Endothelial cell of umbilical vein (primary cell): ENCODE results near the gene GOLT1A. TPM values are rescaled to one million over a fixed set of nuclear protein-coding genes. Genes with fewer than 3 reads are reported as not detected.

Source experiments
- BruUV-seq: library from RNA; stranded (reverse); fragments of 400-500 nt; replicated peaks from 2 replicates; lab custom pipeline; 2021; lab: Mats Ljungman, UMichigan
- CTCF ChIA-PET: fragments of 300-600, 350-600 bp; sonication (Branson Sonifier 250); formaldehyde crosslinking; loops from one replicate; lab custom pipeline; 2021; ENCODE audit warnings: antibody characterized with exemption, inconsistent platforms; lab: Charles Lee
- POLR2A ChIA-PET: fragments of 300-600, 350-600 bp; sonication (Branson Sonifier 250); formaldehyde crosslinking; loops from one replicate; lab custom pipeline; 2021; ENCODE audit warnings: antibody characterized with exemption, inconsistent platforms; lab: Charles Lee
- DNase-seq: peaks from one replicate; pipeline ENCODE4 v3.0.0-alpha.2; 2011; ENCODE audit warnings: low read depth, low spot score
- FAIRE-seq: peaks from 2 replicates; lab custom pipeline; 2011; peaks lifted over from hg19 to GRCh38; lab: Jason Lieb, UNC
- H2AFZ ChIP-seq: 2 replicates; pipeline ENCODE4 v1.6.0; 2012; ENCODE audit warnings: low read depth, low read length, control low read depth, inconsistent platforms
- H3K27ac ChIP-seq: 2 replicates; pipeline ENCODE4 v1.5.1; 2011; ENCODE audit warnings: low read depth, mild to moderate bottlenecking, control low read depth, low read length, moderate library complexity; ENCODE audit not compliant: insufficient read depth
- H3K27me3 ChIP-seq, 2 experiments: 2 replicates each; pipeline versions ENCODE4 v1.6.0 to v1.6.1; 2011; ENCODE audit warnings: low read length in 2 of 2, mixed read lengths in 1 of 2; ENCODE audit not compliant: control insufficient read depth in 2 of 2, insufficient read depth in 2 of 2
- H3K36me3 ChIP-seq, 2 experiments: 2 replicates in 1 of 2; 3 replicates in 1 of 2; pipeline ENCODE4 v1.5.1; 2011; ENCODE audit warnings: low read length in 2 of 2, mild to moderate bottlenecking in 1 of 2, moderate library complexity in 1 of 2; ENCODE audit not compliant: control insufficient read depth in 2 of 2, insufficient read depth in 2 of 2; ENCODE audit errors: extremely low read depth in 1 of 2
- H3K4me1 ChIP-seq: 3 replicates; pipeline ENCODE4 v1.5.1; 2011; ENCODE audit warnings: mild to moderate bottlenecking, low read length; ENCODE audit not compliant: control insufficient read depth, insufficient read depth; ENCODE audit errors: extremely low read depth
- H3K4me2 ChIP-seq: 2 replicates; pipeline ENCODE4 v1.6.1; 2011; ENCODE audit warnings: low read length, control low read depth, mixed read lengths; ENCODE audit not compliant: insufficient read depth
- H3K4me3 ChIP-seq, 3 experiments: fragments of 200-600 bp in 1 of 3; sonication (generic), shearing (Covaris generic) in 1 of 3; replicated peaks in 1 of 3; 2 replicates each; pipeline ENCODE4 v1.5.1; 2011 to 2016; ENCODE audit warnings: control low read depth in 3 of 3, low read length in 3 of 3, mild to moderate bottlenecking in 2 of 3, inconsistent platforms in 1 of 3, low read depth in 1 of 3, moderate library complexity in 1 of 3; ENCODE audit not compliant: insufficient read depth in 1 of 3
- H3K79me2 ChIP-seq: 2 replicates; pipeline ENCODE4 v1.6.0; 2012; ENCODE audit warnings: low read length, inconsistent platforms; ENCODE audit not compliant: control insufficient read depth, insufficient read depth
- H3K9ac ChIP-seq: replicated peaks from 2 replicates; pipeline ENCODE3; 2011; ENCODE audit warnings: low read length, control low read depth; ENCODE audit not compliant: insufficient read depth; ENCODE audit errors: extremely low read depth
- H3K9me1 ChIP-seq: replicated peaks from 3 replicates; pipeline ENCODE4 v1.6.0; 2011; ENCODE audit warnings: mild to moderate bottlenecking, low read length; ENCODE audit not compliant: control insufficient read depth, insufficient read depth; ENCODE audit errors: extremely low read depth
- H3K9me3 ChIP-seq: replicated peaks from 2 replicates; pipeline ENCODE4 v1.5.1; 2012; ENCODE audit warnings: low read length, inconsistent platforms; ENCODE audit not compliant: control insufficient read depth, insufficient read depth
- H4K20me1 ChIP-seq: replicated peaks from 2 replicates; pipeline ENCODE3; 2011; ENCODE audit warnings: mild to moderate bottlenecking, low read length; ENCODE audit not compliant: control insufficient read depth, insufficient read depth; ENCODE audit errors: extremely low read depth
- CTCF ChIP-seq, 2 donors: IDR thresholded peaks; 1 replicate in 1 of 2; 2 replicates in 1 of 2; pipeline ENCODE4 v1.5.1; 2011; ENCODE audit warnings: low read length in 2 of 2, mild to moderate bottlenecking in 2 of 2, moderate library complexity in 2 of 2, control low read depth in 1 of 2, inconsistent platforms in 1 of 2, low read depth in 1 of 2; ENCODE audit not compliant: insufficient read depth in 1 of 2; ENCODE audit errors: extremely low read depth in 1 of 2
- EZH2 ChIP-seq: IDR thresholded peaks from 2 replicates; pipeline ENCODE4 v1.6.1; 2012; ENCODE audit warnings: borderline replicate concordance, low read depth, mild to moderate bottlenecking, moderate library complexity, low read length, inconsistent platforms; ENCODE audit not compliant: severe bottlenecking
- FOS ChIP-seq: IDR thresholded peaks from 2 replicates; pipeline ENCODE4 v1.6.1; 2011; ENCODE audit warnings: mild to moderate bottlenecking, low read length, moderate library complexity, borderline replicate concordance; ENCODE audit not compliant: insufficient read depth
- GATA2 ChIP-seq: IDR thresholded peaks from 2 replicates; pipeline ENCODE4 v1.7.0; 2011; ENCODE audit warnings: low read depth, mild to moderate bottlenecking, moderate library complexity, mixed read lengths, low read length; ENCODE audit not compliant: insufficient read length, insufficient read depth
- JUN ChIP-seq: IDR thresholded peaks from 2 replicates; pipeline ENCODE4 v1.6.1; 2011; ENCODE audit warnings: borderline replicate concordance, low read depth; ENCODE audit not compliant: insufficient read length, insufficient read depth
- MAX ChIP-seq: IDR thresholded peaks from 2 replicates; pipeline ENCODE4 v1.6.1; 2011; ENCODE audit not compliant: insufficient read depth, insufficient read length
- MYC ChIP-seq: IDR thresholded peaks from one replicate; pipeline ENCODE4 v1.6.1; 2011; ENCODE audit warnings: mild to moderate bottlenecking, low read depth, low read length
- POLR2A ChIP-seq: IDR thresholded peaks from 2 replicates; pipeline ENCODE4 v1.6.1; 2012; ENCODE audit warnings: low read depth, mild to moderate bottlenecking, control low read depth, low read length
- POLR2AphosphoS5 ChIP-seq: IDR thresholded peaks from 2 replicates; pipeline ENCODE4 v1.6.1; 2012; ENCODE audit warnings: low read depth, mild to moderate bottlenecking, control low read depth, low read length, moderate library complexity; ENCODE audit not compliant: insufficient read depth
- dilution Hi-C: fragments of 300-500 bp; cut with MboI; formaldehyde crosslinking; loops from one replicate; pipeline ENCODE4 v1.15.0; 2019; ENCODE audit warnings: low sequenced_read_pairs; ENCODE audit not compliant: extremely low pct_ligation_motif_present
- intact Hi-C: fragments of 100-400 bp; cut with micrococcal nuclease; formaldehyde crosslinking; loops from one replicate; pipeline ENCODE4 v1.10.0; 2022
- polyA plus RNA-seq, 4 experiments: library from polyadenylated mRNA; depleted of rRNA in 3 of 4; stranded (reverse) in 3 of 4; unstranded in 1 of 4; fragments of >200 nt; gene quantifications; 2 replicates each; pipeline versions ENCODE4 v1.2.1 to v1.2.3, GENCODE V29; 2011 to 2012; ENCODE audit warnings: missing spikeins in 1 of 4
- total RNA-seq: library from RNA; stranded (reverse); gene quantifications from 2 replicates; pipeline ENCODE4 v1.2.3, GENCODE V29; 2021

GOLT1A gene
- total and polyA plus RNA-seq, 2 donors (not counting 3 experiments of a cell fraction or from before 2014, with no cell fraction given) = not detected

GRCh38 chr1:204188959-204189639 lies 24.7 kb downstream of the GOLT1A start:
- Histone ChIP-seq H3K9me1 (no peaks in the 10 kb centered on the region), H3K36me3 (no peaks in the 10 kb centered on the region), H3K4me3 (no peak overlapping the region), H2AFZ (no peak overlapping the region), H3K9ac (no peak overlapping the region), H3K79me2 (no peaks in the 10 kb centered on the region), H3K9me3 (no peaks in the 10 kb centered on the region), H4K20me1 (no peaks in the 10 kb centered on the region), H3K4me2 (no peak overlapping the region), H3K4me1 (peaks cover 32% of the 10 kb centered on the region), H3K27ac (no peak overlapping the region), H3K27me3 (no peaks in the 10 kb centered on the region)
- dilution Hi-C loops = no loop called here
- no peak for TF ChIP-seq MYC
- TF ChIP-seq MAX = no peak
- no peak for TF ChIP-seq GATA2
- TF ChIP-seq POLR2A = no peak
- no peak for TF ChIP-seq CTCF (IDR thresholded peaks at IDR 0.05; ENCODE audit: extremely low read depth in 1 of 2, insufficient read depth in 1 of 2, low read depth in 1 of 2, low read length in 2 of 2)
- no peak for TF ChIP-seq JUN
- TF ChIP-seq FOS = no peak
- TF ChIP-seq POLR2AphosphoS5 = no peak
- no peak for TF ChIP-seq EZH2
- ChIA-PET POLR2A (no interaction called here), CTCF (interaction anchor here (0.8 to 7.2 kb wide), 6 partner anchors 9 to 209 kb away, joined by 3 to 85 read pairs (median 6); no protein-coding TSS in a partner anchor)
- DNase-seq (no peak), FAIRE-seq (peak; percentile 21)
- intact Hi-C loops = no loop called here
- BruUV-seq = no TSS peak
